Measurements from ENCODE around the gene MS4A4E.

MS4A4E gene

DNA sequence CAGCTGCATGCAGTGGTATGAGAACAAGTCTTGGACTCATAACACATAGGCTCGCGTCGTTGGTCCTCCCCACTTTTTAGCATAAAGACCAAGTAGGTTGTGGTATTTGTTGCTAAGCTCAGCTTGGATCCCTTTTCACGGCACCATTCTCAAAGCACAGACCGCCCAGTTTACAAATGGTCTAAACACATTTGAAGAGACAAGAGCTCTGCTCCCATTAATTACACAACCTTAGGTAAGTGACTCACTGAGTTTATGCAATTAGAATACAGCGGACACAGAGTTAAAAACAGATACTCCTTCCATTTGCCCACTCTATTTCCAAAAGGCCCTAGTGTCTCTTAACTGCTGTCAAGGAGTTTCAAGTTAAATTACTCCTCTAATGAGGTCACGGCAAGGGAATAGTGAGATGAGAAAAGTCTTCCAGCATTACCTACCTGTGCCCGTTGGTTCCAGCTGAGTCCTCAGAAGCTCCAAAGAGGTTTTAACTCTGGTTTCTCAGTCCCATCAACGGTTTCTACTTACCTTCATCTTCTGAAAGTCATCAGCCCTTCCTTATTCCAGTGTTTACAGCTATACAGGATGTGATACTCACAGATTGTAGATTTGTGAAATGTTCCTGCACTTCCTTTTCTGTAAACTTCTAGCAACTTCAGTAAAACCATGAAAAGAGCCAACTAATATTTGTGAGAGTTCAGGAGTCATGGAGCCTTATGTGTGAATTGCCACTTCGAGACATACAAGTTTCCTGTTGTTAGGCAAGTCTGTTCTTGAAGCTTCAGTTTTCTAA is 60.2 kb downstream of the MS4A4E start, which contains the start of gene MS4A6A:
Gene MS4A6A, minus strand, starts transcription at position 543 of the 790 bp plus-strand sequence. CDS start 1,356 bp downstream, outside the sequence.
- H3K9ac ChIP-seq, result no peak within 1 kb of the TSS
- no peak within 1 kb of the TSS for H3K27ac ChIP-seq
- H4K20me1 ChIP-seq, result no peaks in the 10 kb centered on the region
- H3K9me3 ChIP-seq, result peaks cover 15% of the 10 kb centered on the region
- H3K4me3 ChIP-seq, result no peak within 1 kb of the TSS
- no peak within 1 kb of the TSS; the same call in 1 of the 2 replicates for H3K4me2 ChIP-seq
- no peak for TF ChIP-seq Cebpa-rat (IDR thresholded peaks at IDR 0.05)
- H3K4me1 ChIP-seq, result peaks cover 29% of the 10 kb centered on the region; the same call in 1 of the 2 replicates
- no peaks in the 10 kb centered on the region for H3K27me3 ChIP-seq
- no peaks in the 10 kb centered on the region for H3K36me3 ChIP-seq

DNA sequence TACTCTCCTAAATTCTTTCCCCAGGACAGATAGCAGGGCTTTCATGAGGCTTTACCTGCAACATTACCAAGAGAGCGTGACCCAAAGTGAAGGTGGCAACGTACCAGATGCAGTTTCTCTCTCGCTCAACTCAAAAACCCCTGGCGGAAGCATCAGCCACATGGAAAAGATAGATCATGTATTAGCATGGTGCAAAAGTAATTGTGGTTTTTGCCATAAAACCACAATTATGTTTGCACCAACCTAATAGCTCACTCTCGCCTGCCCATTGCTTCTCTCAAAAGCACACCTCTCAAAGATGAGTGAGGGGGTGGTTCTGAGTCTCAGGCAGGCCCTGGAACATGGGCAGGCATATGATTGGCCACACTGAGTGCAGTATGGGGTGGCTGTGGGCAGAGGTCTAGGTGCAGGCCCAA is 67.1 kb downstream of the MS4A4E start:
- Histone ChIP-seq H3K27ac (no peak overlapping the region), H3K4me1 (no peaks in the 10 kb centered on the region), H3K9ac (no peak overlapping the region), H3K36me3 (no peaks in the 10 kb centered on the region), H3K4me2 (no peak overlapping the region), H3K9me3 (peaks cover 3% of the 10 kb centered on the region; the same call in 1 of the 2 replicates), H3K4me3 (no peak overlapping the region), H3K27me3 (no peaks in the 10 kb centered on the region), H4K20me1 (no peaks in the 10 kb centered on the region)
- TF ChIP-seq Cebpa-rat (IDR thresholded peaks at IDR 0.05), result no peak

DNA sequence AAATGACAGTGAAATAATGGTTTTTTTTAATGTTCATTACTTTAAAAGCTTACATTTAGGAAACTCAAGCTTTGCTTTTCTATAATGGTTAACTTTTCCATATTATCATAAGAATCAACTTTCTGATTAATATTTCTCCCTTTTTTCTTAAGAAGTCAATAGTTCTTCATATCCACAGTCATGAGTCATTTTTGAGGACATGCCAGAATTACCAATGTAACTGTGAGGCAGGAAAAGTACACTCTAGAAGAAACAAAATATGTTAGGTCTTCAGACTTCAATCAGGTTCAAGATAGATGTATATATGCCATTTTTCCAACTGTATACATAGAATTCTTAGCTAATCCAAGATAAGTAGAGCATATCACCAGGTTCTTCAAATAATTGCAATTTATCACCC is 70.9 kb downstream of the MS4A4E start:
- TF ChIP-seq Cebpa-rat (IDR thresholded peaks at IDR 0.05), result no peak
- Histone ChIP-seq H3K4me1 (no peaks in the 10 kb centered on the region), H3K4me3 (no peak overlapping the region), H3K9ac (no peak overlapping the region), H3K36me3 (no peaks in the 10 kb centered on the region; the same call in 1 of the 2 replicates), H3K27me3 (no peaks in the 10 kb centered on the region), H3K4me2 (no peak overlapping the region), H4K20me1 (no peaks in the 10 kb centered on the region), H3K27ac (no peak overlapping the region), H3K9me3 (peaks cover 39% of the 10 kb centered on the region)

DNA sequence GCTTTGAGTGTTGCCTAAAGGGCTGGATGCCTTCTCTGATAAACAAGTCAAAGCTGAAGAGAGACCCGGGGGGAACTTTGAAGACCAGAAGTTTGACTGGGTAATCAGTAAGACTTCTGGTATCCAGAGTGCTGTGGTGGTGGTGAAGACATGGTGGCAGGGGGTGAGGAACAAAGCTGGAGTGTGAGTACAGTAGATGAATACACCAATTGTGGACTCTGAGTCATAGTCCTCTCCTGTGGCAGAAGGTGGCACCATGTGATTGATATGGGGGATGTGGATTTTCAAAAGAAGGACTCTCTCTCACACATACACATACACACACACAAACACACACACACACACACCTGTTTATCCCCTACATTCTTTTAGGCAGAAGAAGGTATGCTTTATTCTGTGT is 72.4 kb downstream of the MS4A4E start:
- no peaks in the 10 kb centered on the region for H3K4me1 ChIP-seq
- H3K4me3 ChIP-seq, result no peak overlapping the region
- H3K9me3 ChIP-seq, result peaks cover 43% of the 10 kb centered on the region
- H3K4me2 ChIP-seq, result no peak overlapping the region
- H3K9ac ChIP-seq, result no peak overlapping the region
- no peak for TF ChIP-seq Cebpa-rat (IDR thresholded peaks at IDR 0.05)
- no peaks in the 10 kb centered on the region for H3K27me3 ChIP-seq
- H3K27ac ChIP-seq, result no peak overlapping the region
- no peaks in the 10 kb centered on the region; the same call in 1 of the 2 replicates for H3K36me3 ChIP-seq
- H4K20me1 ChIP-seq, result no peaks in the 10 kb centered on the region

DNA sequence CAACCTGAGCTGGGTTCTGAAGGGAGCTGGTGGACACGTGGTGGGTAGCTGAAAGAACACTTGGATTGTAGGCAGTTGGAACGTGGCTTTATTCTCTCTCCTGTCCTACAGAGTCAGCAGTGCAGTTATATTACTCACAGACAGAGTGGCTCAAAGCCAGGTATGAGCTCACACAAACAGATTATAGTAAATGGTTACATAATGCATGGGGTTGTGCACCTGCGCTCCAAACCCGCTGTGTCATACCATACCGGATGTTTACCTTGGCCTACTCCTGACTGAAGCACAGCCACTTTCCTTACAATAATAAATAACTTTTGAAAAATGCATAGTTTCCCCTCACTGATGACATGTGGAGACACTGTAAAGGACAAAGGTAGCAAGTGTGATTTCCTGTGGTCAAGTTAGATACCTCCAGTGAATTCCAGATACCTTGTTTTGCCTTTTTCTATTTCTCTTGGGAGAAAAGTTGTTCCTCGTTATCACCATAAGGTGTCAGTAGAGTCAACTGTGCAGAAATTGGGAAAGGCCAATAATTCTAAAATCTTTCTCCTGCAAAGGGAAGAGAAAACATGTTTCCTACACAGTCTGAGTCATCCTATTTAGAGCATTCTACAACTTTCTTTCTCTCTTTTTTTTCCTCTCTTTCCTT is 73.5 kb downstream of the MS4A4E start:
- H3K4me1 ChIP-seq, result no peaks in the 10 kb centered on the region
- H3K27ac ChIP-seq, result no peak overlapping the region
- no peaks in the 10 kb centered on the region for H4K20me1 ChIP-seq
- H3K36me3 ChIP-seq, result no peaks in the 10 kb centered on the region; the same call in 1 of the 2 replicates
- H3K27me3 ChIP-seq, result no peaks in the 10 kb centered on the region
- no peak overlapping the region for H3K4me2 ChIP-seq
- H3K9ac ChIP-seq, result no peak overlapping the region
- TF ChIP-seq Cebpa-rat (IDR thresholded peaks at IDR 0.05), result no peak
- 0 out of 2 replicates have a peak overlapping the region, but pooled peaks have one; percentile 11 for H3K4me3 ChIP-seq
- peaks cover 55% of the 10 kb centered on the region for H3K9me3 ChIP-seq

DNA sequence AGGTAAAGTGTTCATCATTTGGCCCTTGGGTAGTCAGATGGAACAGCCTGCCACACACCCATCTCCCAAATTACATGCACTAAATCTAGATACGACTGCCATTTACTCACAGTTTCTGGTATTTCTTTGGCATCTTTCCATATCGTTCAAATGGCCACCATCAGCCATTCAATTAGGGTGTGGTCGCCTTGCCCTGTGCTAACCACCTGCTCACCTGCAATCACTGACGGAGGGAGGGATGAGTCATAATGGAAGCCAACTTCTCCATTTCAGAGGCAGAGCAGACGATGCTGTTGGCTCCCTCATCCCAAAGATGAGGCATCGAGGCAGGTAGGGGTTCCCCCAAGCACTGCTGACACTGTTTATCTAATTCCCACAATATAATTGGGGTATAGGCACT is 74.6 kb downstream of the MS4A4E start:
- H3K27ac ChIP-seq, result no peak overlapping the region
- no peak for TF ChIP-seq Cebpa-rat (IDR thresholded peaks at IDR 0.05)
- no peak overlapping the region for H3K4me2 ChIP-seq
- H3K4me3 ChIP-seq, result no peak overlapping the region
- peaks cover 62% of the 10 kb centered on the region for H3K9me3 ChIP-seq
- H3K9ac ChIP-seq, result no peak overlapping the region
- no peaks in the 10 kb centered on the region; the same call in 1 of the 2 replicates for H3K36me3 ChIP-seq
- no peaks in the 10 kb centered on the region for H3K4me1 ChIP-seq
- H4K20me1 ChIP-seq, result no peaks in the 10 kb centered on the region
- H3K27me3 ChIP-seq, result no peaks in the 10 kb centered on the region

DNA sequence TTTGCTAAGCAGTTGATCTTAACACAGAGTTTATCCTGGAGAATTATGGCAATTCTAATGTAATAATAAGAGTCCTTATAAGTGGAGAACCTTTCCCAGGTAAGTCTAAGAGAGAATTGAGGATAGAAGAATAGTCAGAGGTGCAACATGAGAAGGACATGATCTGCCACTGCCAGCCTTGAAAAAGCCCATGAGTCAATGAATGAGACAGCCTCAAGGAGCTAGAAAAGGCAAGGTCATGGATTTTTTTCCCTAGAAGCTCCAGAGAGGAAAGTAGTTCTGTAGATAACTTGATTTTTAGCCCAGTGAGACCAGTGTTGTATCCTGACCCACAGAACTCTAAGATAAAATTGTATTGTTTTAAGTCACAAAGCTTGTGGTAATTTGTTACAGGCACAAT is 77.0 kb downstream of the MS4A4E start:
- H3K9ac ChIP-seq, result no peak overlapping the region
- H3K27me3 ChIP-seq, result no peaks in the 10 kb centered on the region
- no peak overlapping the region for H3K4me3 ChIP-seq
- H3K4me2 ChIP-seq, result no peak overlapping the region
- H3K36me3 ChIP-seq, result no peaks in the 10 kb centered on the region; the same call in 1 of the 2 replicates
- TF ChIP-seq Cebpa-rat (IDR thresholded peaks at IDR 0.05), result no peak
- H3K4me1 ChIP-seq, result peaks cover 11% of the 10 kb centered on the region
- no peak overlapping the region for H3K27ac ChIP-seq
- H4K20me1 ChIP-seq, result no peaks in the 10 kb centered on the region
- peaks cover 59% of the 10 kb centered on the region for H3K9me3 ChIP-seq

DNA sequence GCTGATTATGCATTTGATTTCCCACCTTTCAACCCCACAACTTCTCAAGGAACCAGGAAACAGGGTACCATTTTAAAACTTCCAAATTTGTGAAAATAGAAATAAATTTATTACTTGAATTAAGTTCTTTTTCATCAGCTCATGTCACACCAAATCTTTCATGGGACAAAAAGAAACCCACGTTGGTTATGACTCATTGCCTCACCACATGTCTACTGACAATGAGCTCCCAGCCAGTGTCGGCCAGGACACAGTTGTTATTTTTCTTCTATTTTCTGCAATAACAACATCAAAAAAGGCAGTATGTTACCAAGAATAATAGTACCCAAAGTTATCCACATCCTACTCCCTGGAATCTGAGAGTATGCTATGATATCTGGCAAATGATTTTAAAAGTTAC is 77.4 kb downstream of the MS4A4E start:
- no peak overlapping the region for H3K9ac ChIP-seq
- no peak for TF ChIP-seq Cebpa-rat (IDR thresholded peaks at IDR 0.05)
- H3K4me1 ChIP-seq, result peaks cover 15% of the 10 kb centered on the region
- H3K4me3 ChIP-seq, result no peak overlapping the region
- no peak overlapping the region for H3K4me2 ChIP-seq
- no peak overlapping the region for H3K27ac ChIP-seq
- peaks cover 55% of the 10 kb centered on the region for H3K9me3 ChIP-seq
- no peaks in the 10 kb centered on the region for H4K20me1 ChIP-seq
- no peaks in the 10 kb centered on the region; the same call in 1 of the 2 replicates for H3K36me3 ChIP-seq
- no peaks in the 10 kb centered on the region for H3K27me3 ChIP-seq

DNA sequence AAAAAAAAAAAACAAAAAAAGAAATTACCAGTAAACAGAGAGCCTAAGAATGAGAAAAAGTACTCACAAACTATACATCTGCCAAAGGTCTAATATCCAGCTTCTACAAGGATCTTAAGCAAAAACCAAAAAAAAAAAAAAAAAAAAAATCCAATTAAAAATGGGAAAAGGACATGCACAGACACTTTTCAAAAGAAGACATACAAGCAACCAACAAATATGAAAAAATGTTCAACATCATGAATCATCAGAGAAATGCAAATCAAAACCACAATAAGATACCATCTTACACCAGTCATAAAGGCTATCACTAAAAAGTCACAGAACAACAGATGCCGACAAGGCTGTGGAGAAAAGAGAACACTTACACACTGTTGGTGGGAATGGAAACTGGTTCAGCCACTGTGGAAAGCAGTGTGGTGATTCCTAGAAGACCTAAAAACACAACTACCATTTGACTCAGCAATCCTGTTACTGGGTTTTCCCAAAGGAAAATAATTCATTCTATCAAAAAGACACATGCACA is 78.3 kb downstream of the MS4A4E start:
- H4K20me1 ChIP-seq, result no peaks in the 10 kb centered on the region
- H3K4me1 ChIP-seq, result peaks cover 15% of the 10 kb centered on the region
- no peak overlapping the region for H3K27ac ChIP-seq
- no peak overlapping the region for H3K4me3 ChIP-seq
- no peak overlapping the region for H3K4me2 ChIP-seq
- TF ChIP-seq Cebpa-rat (IDR thresholded peaks at IDR 0.05), result no peak
- no peaks in the 10 kb centered on the region; the same call in 1 of the 2 replicates for H3K36me3 ChIP-seq
- peaks cover 46% of the 10 kb centered on the region for H3K9me3 ChIP-seq
- H3K27me3 ChIP-seq, result no peaks in the 10 kb centered on the region
- no peak overlapping the region for H3K9ac ChIP-seq

DNA sequence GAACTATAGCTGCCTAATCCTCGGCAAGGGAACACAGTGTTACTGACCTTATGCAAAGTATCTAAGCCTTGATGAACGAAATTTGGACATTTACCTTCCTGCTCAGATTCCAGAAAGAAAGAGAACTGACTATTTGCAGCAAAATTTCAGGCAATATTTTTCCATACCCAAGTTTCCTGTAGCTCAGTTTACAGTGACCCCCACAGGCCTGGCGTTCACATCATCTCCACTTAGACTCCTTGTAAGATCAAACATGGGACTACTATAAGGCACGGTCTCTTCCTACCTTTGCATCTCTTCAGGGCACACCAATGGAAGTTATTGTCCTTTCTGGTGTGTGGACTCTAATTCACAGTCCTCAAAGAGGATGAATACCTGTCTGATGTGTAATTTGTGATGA is 81.2 kb downstream of the MS4A4E start:
- Histone ChIP-seq H3K27ac (no peak overlapping the region), H3K4me3 (no peak overlapping the region), H3K4me1 (peaks cover 15% of the 10 kb centered on the region), H3K4me2 (peak overlapping the region; percentile 63; the same call in 1 of the 2 replicates), H3K9ac (no peak overlapping the region), H3K27me3 (no peaks in the 10 kb centered on the region), H3K36me3 (no peaks in the 10 kb centered on the region), H4K20me1 (no peaks in the 10 kb centered on the region), H3K9me3 (peaks cover 23% of the 10 kb centered on the region)
- TF ChIP-seq Cebpa-rat (IDR thresholded peaks at IDR 0.05), result no peak

All from BLaER1 (cell line).